Measurements from ENCODE around the gene TMEM150B. TPM values are rescaled to one million over a fixed set of nuclear protein-coding genes. Genes with fewer than 3 reads are reported as not detected.

Gene TMEM150B
- total and polyA plus RNA-seq, 2 of the 13 experiments (the other 11 are each of a cell fraction or from before 2014, with no cell fraction given), result 1.3 to 1.8 TPM

DNA sequence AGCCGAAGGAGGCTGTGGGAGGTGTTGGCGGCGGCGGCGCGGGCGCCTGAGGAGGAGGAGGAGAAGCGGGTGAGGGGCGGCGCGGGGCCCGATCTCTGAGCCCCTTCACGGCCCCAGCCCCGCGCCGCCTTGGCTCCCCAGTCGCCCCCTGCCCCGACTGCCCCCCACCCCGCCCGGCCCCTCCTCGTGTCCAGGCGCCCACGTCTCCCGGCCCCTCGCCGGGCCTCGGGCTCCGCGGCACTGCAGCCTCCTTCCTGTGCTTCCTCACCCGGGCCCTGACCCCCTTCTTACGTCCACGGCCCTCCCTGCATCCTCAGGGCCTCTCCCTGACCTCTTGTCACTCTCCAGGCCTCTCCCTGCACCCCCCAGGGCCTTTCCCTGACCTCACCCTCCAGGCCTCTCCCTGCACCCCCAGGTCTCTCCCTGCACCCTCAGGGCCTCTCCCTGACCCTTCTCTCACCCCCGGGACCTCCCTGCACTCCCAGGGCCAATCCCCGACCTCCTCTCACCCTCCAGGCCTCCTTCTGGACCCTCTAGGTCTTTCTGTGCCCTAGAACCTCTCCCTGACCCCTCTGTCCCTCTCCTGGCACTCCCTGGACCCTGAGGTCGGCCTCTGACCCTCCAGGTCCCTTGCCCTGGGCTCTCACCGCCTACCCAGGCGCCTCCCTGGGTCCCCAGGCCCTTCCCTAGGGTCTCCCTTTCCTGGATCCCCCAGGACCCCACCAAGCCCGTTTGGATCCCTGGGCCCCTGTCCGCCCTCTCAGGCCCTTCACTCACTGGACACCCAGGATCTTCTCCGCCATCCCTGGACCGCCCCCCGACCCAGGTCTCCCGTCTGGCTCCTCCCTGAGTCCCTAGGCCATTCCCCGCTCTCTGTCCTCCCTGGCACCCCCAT is 15.0 kb upstream of the TMEM150B start (continued):
- TF ChIP-seq RBFOX2 (IDR thresholded peaks at IDR 0.05; ENCODE audit: low read depth, low read length), result peak; percentile 80
- TF ChIP-seq, protein P1, sequence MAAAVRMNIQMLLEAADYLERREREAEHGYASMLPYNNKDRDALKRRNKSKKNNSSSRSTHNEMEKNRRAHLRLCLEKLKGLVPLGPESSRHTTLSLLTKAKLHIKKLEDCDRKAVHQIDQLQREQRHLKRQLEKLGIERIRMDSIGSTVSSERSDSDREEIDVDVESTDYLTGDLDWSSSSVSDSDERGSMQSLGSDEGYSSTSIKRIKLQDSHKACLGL (CRISPR knock-in tag; IDR thresholded peaks at IDR 0.05), result peak; percentile 62; the same call in 1 of the 2 replicates
- TF ChIP-seq POLR2AphosphoS5 (IDR thresholded peaks at IDR 0.05; ENCODE audit: low read depth, low read length), result peak; percentile 73; the same call in 1 of the 2 replicates
- no peak for TF ChIP-seq HIVEP1 (CRISPR knock-in tag; IDR thresholded peaks at IDR 0.05)

DNA sequence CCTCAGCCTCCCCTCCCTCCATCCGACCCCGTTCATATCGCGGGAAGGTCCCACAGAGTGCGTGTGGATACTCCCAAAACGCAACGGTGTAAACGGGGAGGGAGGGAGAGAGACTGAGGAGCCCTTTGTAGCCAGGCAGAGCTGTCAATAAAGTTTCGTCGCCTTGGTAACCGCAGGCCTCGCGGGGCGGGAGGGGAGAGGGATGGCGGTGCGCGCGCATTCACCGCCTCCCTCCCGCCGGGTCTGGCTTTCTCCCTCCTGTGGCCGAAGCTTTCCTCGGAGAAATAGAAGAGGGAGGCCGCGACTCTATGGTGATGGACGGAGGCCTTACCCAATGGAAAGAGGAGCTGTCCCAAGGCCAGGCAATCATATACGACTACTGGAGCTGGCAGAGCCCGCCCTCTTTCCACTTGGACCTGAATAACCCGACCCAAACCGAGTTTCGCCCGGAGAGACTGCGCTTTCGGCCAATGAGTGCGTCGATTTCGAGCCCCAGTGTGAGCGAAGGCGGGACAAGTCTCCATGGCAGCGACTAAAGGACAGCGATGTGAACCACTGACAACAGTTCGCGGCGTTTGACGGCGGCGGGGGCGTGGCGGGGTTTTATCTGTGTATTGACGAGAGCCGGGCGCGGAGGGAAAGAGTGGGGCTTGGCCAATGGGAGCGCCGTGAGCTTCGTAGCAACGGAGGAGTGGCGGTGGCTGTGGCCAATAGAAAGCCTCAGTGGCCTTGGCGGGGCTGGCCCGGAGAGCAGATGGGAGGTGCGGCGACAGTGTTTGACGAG is 14.2 kb upstream of the TMEM150B start, which contains the start of gene KMT5C:
TSS of gene KMT5C (plus strand) at position 772 of the 784 bp plus-strand sequence. CDS start 2,061 bp downstream, outside the sequence.
- Histone ChIP-seq H3K36me3 (replicated peaks in 1 of 2; ENCODE audit: control insufficient read depth in 1 of 2, insufficient read depth in 2 of 2, low read length in 2 of 2) (peaks cover 2 to 7% of the 10 kb centered on the region in 2 experiments; a peak in 3 of 5 replicates), H3K4me1 (ENCODE audit: insufficient read depth, low read length) (peaks cover 30% of the 10 kb centered on the region), H3K4me3 (replicated peaks in 1 of 3; ENCODE audit: insufficient read depth in 1 of 3, low read depth in 2 of 3, low read length in 3 of 3) (peak within 1 kb of the TSS; percentile 82 to 99 (median 91)), H3K9ac (ENCODE audit: insufficient read depth, low read depth, low read length) (peak within 1 kb of the TSS; percentile 95), H2AFZ (ENCODE audit: low read length) (peak within 1 kb of the TSS; percentile 20), H3K79me2 (ENCODE audit: insufficient read depth, low read length) (peaks cover 5% of the 10 kb centered on the region), H3K9me3 (ENCODE audit: low read length) (no peaks in the 10 kb centered on the region), H3K4me2 (ENCODE audit: low read depth, low read length) (peak within 1 kb of the TSS; percentile 97), H3K27ac (ENCODE audit: extremely low read length, insufficient read depth, low read length) (peak within 1 kb of the TSS; percentile 86), H4K20me1 (ENCODE audit: insufficient read depth, low read length) (peaks cover 3% of the 10 kb centered on the region; the same call in 1 of the 2 replicates), H3K27me3 (ENCODE audit: control insufficient read depth in 1 of 2, insufficient read depth in 2 of 2, low read length in 2 of 2) (no peaks in the 10 kb centered on the region; a peak in 1 of 5 replicates)
- POLR2A ChIA-PET, result interaction anchor here (0.6 to 2.0 kb wide), 34 partner anchors 9 to 315 kb away, joined by 3 to 20 read pairs (median 4); partner anchors contain the start of genes DNAAF3, GARIN5B, HSPBP1 and ISOC2
- CTCF ChIA-PET (ENCODE audit: low intra/inter-chr PET ratio, low total read pairs), result interaction anchor here (1.1 kb wide), 1 partner anchor 38 kb away, joined by 3 read pairs; no protein-coding TSS in a partner anchor
- no TSS peak for BruUV-seq (replicated peaks)
- FAIRE-seq (peak; percentile 100), ATAC-seq (peak; percentile 91), DNase-seq (ENCODE audit: low spot score) (peak; percentile 100)
- intact Hi-C loops (cut with micrococcal nuclease; ENCODE audit: unreplicated experiment) (loop anchor here (1.0 to 5.0 kb wide), 2 partner anchors 38 to 773 kb away; no protein-coding TSS in a partner anchor), in situ Hi-C loops (cut with HindIII; ENCODE audit: extremely low pct_ligation_motif_present, low pct_unique_long_range_greater_than_20kb) (no loop called here)
- WGBS (ENCODE audit: low lambda C conversion rate), result under 1% methylated on average over 42 of the region's 63 CpGs
- TF ChIP-seq, protein P2, sequence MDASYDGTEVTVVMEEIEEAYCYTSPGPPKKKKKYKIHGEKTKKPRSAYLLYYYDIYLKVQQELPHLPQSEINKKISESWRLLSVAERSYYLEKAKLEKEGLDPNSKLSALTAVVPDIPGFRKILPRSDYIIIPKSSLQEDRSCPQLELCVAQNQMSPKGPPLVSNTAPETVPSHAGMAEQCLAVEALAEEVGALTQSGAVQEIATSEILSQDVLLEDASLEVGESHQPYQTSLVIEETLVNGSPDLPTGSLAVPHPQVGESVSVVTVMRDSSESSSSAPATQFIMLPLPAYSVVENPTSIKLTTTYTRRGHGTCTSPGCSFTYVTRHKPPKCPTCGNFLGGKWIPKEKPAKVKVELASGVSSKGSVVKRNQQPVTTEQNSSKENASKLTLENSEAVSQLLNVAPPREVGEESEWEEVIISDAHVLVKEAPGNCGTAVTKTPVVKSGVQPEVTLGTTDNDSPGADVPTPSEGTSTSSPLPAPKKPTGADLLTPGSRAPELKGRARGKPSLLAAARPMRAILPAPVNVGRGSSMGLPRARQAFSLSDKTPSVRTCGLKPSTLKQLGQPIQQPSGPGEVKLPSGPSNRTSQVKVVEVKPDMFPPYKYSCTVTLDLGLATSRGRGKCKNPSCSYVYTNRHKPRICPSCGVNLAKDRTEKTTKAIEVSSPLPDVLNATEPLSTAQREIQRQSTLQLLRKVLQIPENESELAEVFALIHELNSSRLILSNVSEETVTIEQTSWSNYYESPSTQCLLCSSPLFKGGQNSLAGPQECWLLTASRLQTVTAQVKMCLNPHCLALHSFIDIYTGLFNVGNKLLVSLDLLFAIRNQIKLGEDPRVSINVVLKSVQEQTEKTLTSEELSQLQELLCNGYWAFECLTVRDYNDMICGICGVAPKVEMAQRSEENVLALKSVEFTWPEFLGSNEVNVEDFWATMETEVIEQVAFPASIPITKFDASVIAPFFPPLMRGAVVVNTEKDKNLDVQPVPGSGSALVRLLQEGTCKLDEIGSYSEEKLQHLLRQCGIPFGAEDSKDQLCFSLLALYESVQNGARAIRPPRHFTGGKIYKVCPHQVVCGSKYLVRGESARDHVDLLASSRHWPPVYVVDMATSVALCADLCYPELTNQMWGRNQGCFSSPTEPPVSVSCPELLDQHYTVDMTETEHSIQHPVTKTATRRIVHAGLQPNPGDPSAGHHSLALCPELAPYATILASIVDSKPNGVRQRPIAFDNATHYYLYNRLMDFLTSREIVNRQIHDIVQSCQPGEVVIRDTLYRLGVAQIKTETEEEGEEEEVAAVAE (CRISPR knock-in tag; IDR thresholded peaks at IDR 0.05; ENCODE audit: borderline replicate concordance), result no peak
- no peak for TF ChIP-seq ZNF747 (CRISPR knock-in tag; IDR thresholded peaks at IDR 0.05; ENCODE audit: borderline replicate concordance)
- TF ChIP-seq, protein P3, sequence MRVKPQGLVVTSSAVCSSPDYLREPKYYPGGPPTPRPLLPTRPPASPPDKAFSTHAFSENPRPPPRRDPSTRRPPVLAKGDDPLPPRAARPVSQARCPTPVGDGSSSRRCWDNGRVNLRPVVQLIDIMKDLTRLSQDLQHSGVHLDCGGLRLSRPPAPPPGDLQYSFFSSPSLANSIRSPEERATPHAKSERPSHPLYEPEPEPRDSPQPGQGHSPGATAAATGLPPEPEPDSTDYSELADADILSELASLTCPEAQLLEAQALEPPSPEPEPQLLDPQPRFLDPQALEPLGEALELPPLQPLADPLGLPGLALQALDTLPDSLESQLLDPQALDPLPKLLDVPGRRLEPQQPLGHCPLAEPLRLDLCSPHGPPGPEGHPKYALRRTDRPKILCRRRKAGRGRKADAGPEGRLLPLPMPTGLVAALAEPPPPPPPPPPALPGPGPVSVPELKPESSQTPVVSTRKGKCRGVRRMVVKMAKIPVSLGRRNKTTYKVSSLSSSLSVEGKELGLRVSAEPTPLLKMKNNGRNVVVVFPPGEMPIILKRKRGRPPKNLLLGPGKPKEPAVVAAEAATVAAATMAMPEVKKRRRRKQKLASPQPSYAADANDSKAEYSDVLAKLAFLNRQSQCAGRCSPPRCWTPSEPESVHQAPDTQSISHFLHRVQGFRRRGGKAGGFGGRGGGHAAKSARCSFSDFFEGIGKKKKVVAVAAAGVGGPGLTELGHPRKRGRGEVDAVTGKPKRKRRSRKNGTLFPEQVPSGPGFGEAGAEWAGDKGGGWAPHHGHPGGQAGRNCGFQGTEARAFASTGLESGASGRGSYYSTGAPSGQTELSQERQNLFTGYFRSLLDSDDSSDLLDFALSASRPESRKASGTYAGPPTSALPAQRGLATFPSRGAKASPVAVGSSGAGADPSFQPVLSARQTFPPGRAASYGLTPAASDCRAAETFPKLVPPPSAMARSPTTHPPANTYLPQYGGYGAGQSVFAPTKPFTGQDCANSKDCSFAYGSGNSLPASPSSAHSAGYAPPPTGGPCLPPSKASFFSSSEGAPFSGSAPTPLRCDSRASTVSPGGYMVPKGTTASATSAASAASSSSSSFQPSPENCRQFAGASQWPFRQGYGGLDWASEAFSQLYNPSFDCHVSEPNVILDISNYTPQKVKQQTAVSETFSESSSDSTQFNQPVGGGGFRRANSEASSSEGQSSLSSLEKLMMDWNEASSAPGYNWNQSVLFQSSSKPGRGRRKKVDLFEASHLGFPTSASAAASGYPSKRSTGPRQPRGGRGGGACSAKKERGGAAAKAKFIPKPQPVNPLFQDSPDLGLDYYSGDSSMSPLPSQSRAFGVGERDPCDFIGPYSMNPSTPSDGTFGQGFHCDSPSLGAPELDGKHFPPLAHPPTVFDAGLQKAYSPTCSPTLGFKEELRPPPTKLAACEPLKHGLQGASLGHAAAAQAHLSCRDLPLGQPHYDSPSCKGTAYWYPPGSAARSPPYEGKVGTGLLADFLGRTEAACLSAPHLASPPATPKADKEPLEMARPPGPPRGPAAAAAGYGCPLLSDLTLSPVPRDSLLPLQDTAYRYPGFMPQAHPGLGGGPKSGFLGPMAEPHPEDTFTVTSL (CRISPR knock-in tag; IDR thresholded peaks at IDR 0.05; ENCODE audit: borderline replicate concordance), result no peak

Measured in HepG2 (cell line).